HG03460 (cell line): ENCODE measurements around the gene HSPBAP1.

ENCODE experiments used
- ATAC-seq: cut with Tn5 transposase; IDR thresholded peaks from one replicate; pipeline ENCODE4 v1.9.1; 2021; ENCODE audit not compliant: unreplicated experiment

The HSPBAP1 gene

GRCh38 chr3:122690096-122690495 lies 103.5 kb downstream of the HSPBAP1 start:
- ATAC-seq = no peak
